ENCODE results near the gene UBA1. TPM values are rescaled to one million over a fixed set of nuclear protein-coding genes. Genes with fewer than 3 reads are reported as not detected.
A peak's percentile ranks its signal among the peaks of the same experiment; 100 is the strongest.

The UBA1 gene
- total and polyA plus RNA-seq, 10 of the 15 experiments (the other 5 are each of a cell fraction or from before 2014, with no cell fraction given) = 60.4 to 314 (median 216) TPM

DNA sequence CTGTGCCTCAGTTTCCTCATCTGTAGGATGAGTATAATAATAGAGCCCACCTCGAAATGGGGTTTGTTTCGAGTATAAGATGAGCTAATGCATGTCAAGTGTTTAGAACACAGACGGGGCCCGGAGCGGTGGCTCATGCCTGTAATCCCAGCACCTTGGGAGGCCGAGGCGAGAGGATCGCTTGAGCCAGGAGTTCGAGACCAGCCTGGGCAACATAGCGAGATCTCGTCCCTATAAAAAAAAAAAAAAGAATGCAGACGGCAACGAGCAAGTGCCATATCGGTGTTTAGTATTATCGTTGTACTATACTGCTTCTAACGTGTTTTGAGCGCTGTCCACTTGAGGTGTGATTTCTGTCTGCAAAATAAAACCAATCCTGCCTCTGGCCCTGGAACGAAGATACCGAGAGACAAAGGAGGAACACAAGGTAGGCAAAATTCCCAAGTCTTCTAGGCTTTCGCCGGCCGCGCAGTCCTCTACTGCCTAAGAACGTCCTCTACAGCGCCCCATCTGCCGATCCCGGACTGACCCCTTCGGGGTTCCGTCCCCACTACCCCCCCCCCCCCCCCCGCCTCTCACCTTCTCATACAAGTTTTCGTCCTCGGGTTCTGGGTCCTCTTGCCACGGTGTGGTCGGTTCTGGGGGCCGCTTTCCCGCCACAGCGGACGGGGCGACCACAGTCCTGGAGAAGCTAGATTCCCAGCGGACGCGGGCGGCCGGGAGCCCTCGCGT is 49.6 kb upstream of the UBA1 start:
- H3K9me3 ChIP-seq (replicated peaks; ENCODE audit: control insufficient read depth, insufficient read depth, low read length) = no peaks in the 10 kb centered on the region; the same call in 2 of the 3 replicates
- RAD21 ChIA-PET (ENCODE audit: unreplicated experiment) = interaction anchor here (0.7 to 2.0 kb wide), 5 partner anchors 10 to 218 kb away, joined by 3 to 14 read pairs (median 5); partner anchors contain the start of gene CDK16
- POLR2A ChIA-PET = interaction anchor here (0.6 to 1.9 kb wide), 7 partner anchors 10 to 89 kb away, joined by 3 to 20 read pairs (median 4); partner anchors contain the start of gene USP11
- no peaks in the 10 kb centered on the region for H3K27me3 ChIP-seq (replicated peaks in 1 of 2; ENCODE audit: control insufficient read depth in 2 of 2, insufficient read depth in 2 of 2, low read length in 1 of 2)
- H3K4me1 ChIP-seq (ENCODE audit: control insufficient read depth, insufficient read depth, low read length) = peaks cover 6% of the 10 kb centered on the region; the same call in 1 of the 2 replicates
- peaks cover 0 to 5% of the 10 kb centered on the region in 2 experiments; a peak in 1 of 4 replicates for H3K36me3 ChIP-seq (ENCODE audit: control insufficient read depth in 2 of 2, insufficient read depth in 2 of 2, low read length in 1 of 2)
- peak overlapping the region; percentile 77 for H3K4me3 ChIP-seq
- intact Hi-C loops (cut with micrococcal nuclease; ENCODE audit: unreplicated experiment) = loop anchor here (1.0 to 2.0 kb wide), 2 partner anchors 15 to 49 kb away; partner anchors contain the start of gene UBA1
- peak; percentile 4; the same call in 2 of the 3 replicates for ATAC-seq
- DNase-seq (ENCODE audit: low read depth, low spot score) = peak; percentile 42
- H2AFZ ChIP-seq (ENCODE audit: control insufficient read depth, low read depth, low read length) = peak overlapping the region; percentile 66
- peak overlapping the region; percentile 90 for H3K9ac ChIP-seq (ENCODE audit: control insufficient read depth, insufficient read depth, low read length)
- BruUV-seq (replicated peaks) = TSS peak; percentile 83
- no peak for TF ChIP-seq MTA2 (IDR thresholded peaks at IDR 0.05; ENCODE audit: low read depth)
- TF ChIP-seq IKZF1 (conservative IDR thresholded peaks at IDR 0.05) = 0 out of 2 replicates have a peak, but pooled peaks have one; percentile 0
- TF ChIP-seq, protein P1, sequence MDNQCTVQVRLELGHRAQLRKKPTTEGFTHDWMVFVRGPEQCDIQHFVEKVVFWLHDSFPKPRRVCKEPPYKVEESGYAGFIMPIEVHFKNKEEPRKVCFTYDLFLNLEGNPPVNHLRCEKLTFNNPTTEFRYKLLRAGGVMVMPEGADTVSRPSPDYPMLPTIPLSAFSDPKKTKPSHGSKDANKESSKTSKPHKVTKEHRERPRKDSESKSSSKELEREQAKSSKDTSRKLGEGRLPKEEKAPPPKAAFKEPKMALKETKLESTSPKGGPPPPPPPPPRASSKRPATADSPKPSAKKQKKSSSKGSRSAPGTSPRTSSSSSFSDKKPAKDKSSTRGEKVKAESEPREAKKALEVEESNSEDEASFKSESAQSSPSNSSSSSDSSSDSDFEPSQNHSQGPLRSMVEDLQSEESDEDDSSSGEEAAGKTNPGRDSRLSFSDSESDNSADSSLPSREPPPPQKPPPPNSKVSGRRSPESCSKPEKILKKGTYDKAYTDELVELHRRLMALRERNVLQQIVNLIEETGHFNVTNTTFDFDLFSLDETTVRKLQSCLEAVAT (IDR thresholded peaks at IDR 0.05) = 0 out of 2 replicates have a peak, but pooled peaks have one; percentile 20
- in situ Hi-C loops (cut with MboI) = no loop called here
- H4K20me1 ChIP-seq (ENCODE audit: control insufficient read depth, insufficient read depth) = no peaks in the 10 kb centered on the region
- SMC1A ChIA-PET (ENCODE audit: uncharacterized antibody, unreplicated experiment) = interaction anchor here (0.6 to 1.2 kb wide), 3 partner anchors 9 to 48 kb away, joined by 3 to 8 read pairs (median 4); no protein-coding TSS in a partner anchor
- H3K79me2 ChIP-seq (ENCODE audit: control insufficient read depth, insufficient read depth, low read length) = peaks cover 49% of the 10 kb centered on the region
- FAIRE-seq = no peak
- H3K27ac ChIP-seq (ENCODE audit: control insufficient read depth, insufficient read depth) = peak overlapping the region; percentile 87
- CTCF ChIA-PET = interaction anchor here (0.9 to 1.5 kb wide), 7 partner anchors 9 to 241 kb away, joined by 3 to 8 read pairs (median 4); no protein-coding TSS in a partner anchor
- 31% methylated on average over 43 of the region's 46 CpGs for WGBS (ENCODE audit: insufficient coverage, insufficient replicate concordance, low lambda C conversion rate, missing lambda C conversion rate)
- H3K4me2 ChIP-seq (ENCODE audit: control insufficient read depth, insufficient read depth) = peak overlapping the region; percentile 31

Data from GM12878 (cell line).